Breast epithelium (tissue), 3 donors: ENCODE measurements around the gene FAM32A.

Source experiments
- CTCF ChIP-seq, 3 donors: fragments of 450-650 bp; IDR thresholded peaks; one replicate each; pipeline ENCODE4 v1.5.1; 2016 to 2017; ENCODE audit warnings: antibody characterized with exemption in 3 of 3, mild to moderate bottlenecking in 3 of 3, moderate library complexity in 3 of 3
- POLR2A ChIP-seq: fragments of 450-650 bp; IDR thresholded peaks from one replicate; pipeline ENCODE4 v1.6.1; 2016; ENCODE audit warnings: antibody characterized with exemption, mild to moderate bottlenecking, moderate library complexity

GRCh38 chr19:16210168-16210567 is 25.0 kb downstream of the FAM32A start:
- TF ChIP-seq CTCF (IDR thresholded peaks at IDR 0.05): no peak
- no peak for TF ChIP-seq POLR2A
